ENCODE measurements around the gene SEMA5B.

DNA sequence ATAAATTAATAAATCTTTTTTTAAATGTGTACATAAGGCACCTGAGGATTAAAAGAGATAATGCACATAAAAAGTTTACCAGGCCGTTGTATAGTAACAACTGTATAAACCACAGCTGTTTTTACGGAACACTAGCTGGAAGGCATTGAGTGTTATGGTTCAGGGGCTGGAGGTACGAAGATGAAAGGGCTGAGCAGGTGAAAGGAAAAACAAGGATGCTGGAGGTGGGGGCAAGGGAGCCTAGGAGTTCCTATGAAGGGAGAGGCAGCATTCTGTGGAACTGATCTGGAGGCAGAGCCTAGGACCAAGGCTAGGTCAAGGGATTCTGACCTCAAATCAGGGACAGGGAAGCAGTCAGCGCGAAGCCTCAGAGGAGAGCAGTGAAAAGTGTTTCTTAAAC is 8.0 kb downstream of the SEMA5B start:
- no peak for TF ChIP-seq TAF1 (IDR thresholded peaks at IDR 0.05; ENCODE audit: borderline replicate concordance, insufficient read depth, low read length)
- no peak for TF ChIP-seq POLR2AphosphoS5 (IDR thresholded peaks at IDR 0.05; ENCODE audit: low read depth, low read length)
- TF ChIP-seq, protein P1, sequence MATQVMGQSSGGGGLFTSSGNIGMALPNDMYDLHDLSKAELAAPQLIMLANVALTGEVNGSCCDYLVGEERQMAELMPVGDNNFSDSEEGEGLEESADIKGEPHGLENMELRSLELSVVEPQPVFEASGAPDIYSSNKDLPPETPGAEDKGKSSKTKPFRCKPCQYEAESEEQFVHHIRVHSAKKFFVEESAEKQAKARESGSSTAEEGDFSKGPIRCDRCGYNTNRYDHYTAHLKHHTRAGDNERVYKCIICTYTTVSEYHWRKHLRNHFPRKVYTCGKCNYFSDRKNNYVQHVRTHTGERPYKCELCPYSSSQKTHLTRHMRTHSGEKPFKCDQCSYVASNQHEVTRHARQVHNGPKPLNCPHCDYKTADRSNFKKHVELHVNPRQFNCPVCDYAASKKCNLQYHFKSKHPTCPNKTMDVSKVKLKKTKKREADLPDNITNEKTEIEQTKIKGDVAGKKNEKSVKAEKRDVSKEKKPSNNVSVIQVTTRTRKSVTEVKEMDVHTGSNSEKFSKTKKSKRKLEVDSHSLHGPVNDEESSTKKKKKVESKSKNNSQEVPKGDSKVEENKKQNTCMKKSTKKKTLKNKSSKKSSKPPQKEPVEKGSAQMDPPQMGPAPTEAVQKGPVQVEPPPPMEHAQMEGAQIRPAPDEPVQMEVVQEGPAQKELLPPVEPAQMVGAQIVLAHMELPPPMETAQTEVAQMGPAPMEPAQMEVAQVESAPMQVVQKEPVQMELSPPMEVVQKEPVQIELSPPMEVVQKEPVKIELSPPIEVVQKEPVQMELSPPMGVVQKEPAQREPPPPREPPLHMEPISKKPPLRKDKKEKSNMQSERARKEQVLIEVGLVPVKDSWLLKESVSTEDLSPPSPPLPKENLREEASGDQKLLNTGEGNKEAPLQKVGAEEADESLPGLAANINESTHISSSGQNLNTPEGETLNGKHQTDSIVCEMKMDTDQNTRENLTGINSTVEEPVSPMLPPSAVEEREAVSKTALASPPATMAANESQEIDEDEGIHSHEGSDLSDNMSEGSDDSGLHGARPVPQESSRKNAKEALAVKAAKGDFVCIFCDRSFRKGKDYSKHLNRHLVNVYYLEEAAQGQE (IDR thresholded peaks at IDR 0.05; ENCODE audit: insufficient read depth in 1 of 2, low read depth in 2 of 2, low read length in 2 of 2), result no peak

All from PFSK-1 (cell line).